Peyer's patch (tissue), 4 donors: ENCODE measurements around the gene NUP214. TPM values are rescaled to one million over a fixed set of nuclear protein-coding genes. Genes with fewer than 3 reads are reported as not detected.

Experiments
- DNase-seq, 3 donors: peaks; one replicate each; pipeline ENCODE4 v3.0.0-alpha.2; 2017 to 2019
- H3K27ac ChIP-seq, 4 donors: fragments of 200-600 bp; sonication (generic); one replicate each; pipeline ENCODE4 v1.5.1; 2016 to 2019
- H3K27me3 ChIP-seq, 2 donors: fragments of 200-600 bp; sonication (generic); one replicate each; pipeline ENCODE4 v1.5.1; 2019
- H3K36me3 ChIP-seq, 3 donors: fragments of 200-600 bp; sonication (generic); one replicate each; pipeline ENCODE4 v1.5.1; 2016 to 2019
- H3K4me1 ChIP-seq, 4 donors: fragments of 200-600 bp; sonication (generic); one replicate each; pipeline ENCODE4 v1.5.1; 2016 to 2019
- H3K4me3 ChIP-seq, 4 donors: fragments of 200-600 bp; sonication (generic); 1 replicate in 3 of 4; 2 replicates in 1 of 4; pipeline ENCODE4 v1.5.1; 2016 to 2019; ENCODE audit warnings: mild to moderate bottlenecking in 1 of 4
- H3K9me3 ChIP-seq, 4 donors: fragments of 200-600 bp; sonication (generic); one replicate each; pipeline ENCODE4 v1.5.1; 2016 to 2019; ENCODE audit warnings: mild to moderate bottlenecking in 1 of 4
- POLR2A ChIP-seq, 2 donors: fragments of 450-650 bp; IDR thresholded peaks; one replicate each; pipeline ENCODE4 v1.5.1; 2017; ENCODE audit warnings: antibody characterized with exemption in 2 of 2, mild to moderate bottlenecking in 2 of 2, moderate library complexity in 2 of 2
- total RNA-seq, 4 donors: library from RNA; depleted of rRNA; stranded (reverse); fragments of >200 nt; gene quantifications; one replicate each; pipeline ENCODE4 v1.1.0, GENCODE V29; 2016
- TF ChIP-seq, protein P1 (sequence below), 6 experiments: fragments of 450-650 bp in 4 of 6; fragments of 200-600 bp in 2 of 6; sonication (generic) in 1 of 6; IDR thresholded peaks; one replicate each; pipeline ENCODE4 v1.5.1; 2017 to 2019; ENCODE audit warnings: antibody characterized with exemption in 6 of 6, mild to moderate bottlenecking in 3 of 6, moderate library complexity in 1 of 6

NUP214 gene
- total RNA-seq, 4 donors from 2014 or later: 48.2 to 159 (median 88.2) TPM

DNA sequence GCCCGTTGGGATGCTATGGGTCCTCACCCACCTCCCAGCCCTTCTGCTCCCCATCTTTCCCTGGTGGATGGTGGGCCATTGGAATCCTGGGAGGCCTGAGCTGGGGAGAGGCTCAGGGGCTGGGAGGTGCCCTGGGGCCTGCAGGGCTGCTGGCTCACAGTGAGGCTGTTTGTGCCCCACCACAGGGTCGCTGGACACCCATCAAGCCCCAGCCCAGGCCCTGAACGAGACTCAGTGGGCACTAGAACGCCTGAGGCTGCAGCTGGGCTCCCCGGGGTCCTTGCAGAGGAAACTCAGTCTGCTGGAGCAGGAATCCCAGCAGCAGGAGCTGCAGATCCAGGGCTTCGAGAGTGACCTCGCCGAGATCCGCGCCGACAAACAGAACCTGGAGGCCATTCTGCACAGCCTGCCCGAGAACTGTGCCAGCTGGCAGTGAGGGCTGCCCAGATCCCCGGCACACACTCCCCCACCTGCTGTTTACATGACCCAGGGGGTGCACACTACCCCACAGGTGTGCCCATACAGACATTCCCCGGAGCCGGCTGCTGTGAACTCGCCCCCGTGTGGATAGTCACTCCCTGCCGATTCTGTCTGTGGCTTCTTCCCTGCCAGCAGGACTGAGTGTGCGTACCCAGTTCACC lies 33.9 kb upstream of the NUP214 start:
- DNase-seq: no peak
- TF ChIP-seq POLR2A (IDR thresholded peaks at IDR 0.05): no peak
- TF ChIP-seq, protein P1, sequence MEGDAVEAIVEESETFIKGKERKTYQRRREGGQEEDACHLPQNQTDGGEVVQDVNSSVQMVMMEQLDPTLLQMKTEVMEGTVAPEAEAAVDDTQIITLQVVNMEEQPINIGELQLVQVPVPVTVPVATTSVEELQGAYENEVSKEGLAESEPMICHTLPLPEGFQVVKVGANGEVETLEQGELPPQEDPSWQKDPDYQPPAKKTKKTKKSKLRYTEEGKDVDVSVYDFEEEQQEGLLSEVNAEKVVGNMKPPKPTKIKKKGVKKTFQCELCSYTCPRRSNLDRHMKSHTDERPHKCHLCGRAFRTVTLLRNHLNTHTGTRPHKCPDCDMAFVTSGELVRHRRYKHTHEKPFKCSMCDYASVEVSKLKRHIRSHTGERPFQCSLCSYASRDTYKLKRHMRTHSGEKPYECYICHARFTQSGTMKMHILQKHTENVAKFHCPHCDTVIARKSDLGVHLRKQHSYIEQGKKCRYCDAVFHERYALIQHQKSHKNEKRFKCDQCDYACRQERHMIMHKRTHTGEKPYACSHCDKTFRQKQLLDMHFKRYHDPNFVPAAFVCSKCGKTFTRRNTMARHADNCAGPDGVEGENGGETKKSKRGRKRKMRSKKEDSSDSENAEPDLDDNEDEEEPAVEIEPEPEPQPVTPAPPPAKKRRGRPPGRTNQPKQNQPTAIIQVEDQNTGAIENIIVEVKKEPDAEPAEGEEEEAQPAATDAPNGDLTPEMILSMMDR (IDR thresholded peaks at IDR 0.05): no peak
- Histone ChIP-seq H3K9me3 (no peaks in the 10 kb centered on the region), H3K4me3 (no peak overlapping the region), H3K27ac (no peak overlapping the region), H3K27me3 (peaks cover 0 to 12% of the 10 kb centered on the region in 2 donors), H3K4me1 (peaks cover 0 to 9% (median 3%) of the 10 kb centered on the region in 4 donors), H3K36me3 (no peaks in the 10 kb centered on the region)

DNA sequence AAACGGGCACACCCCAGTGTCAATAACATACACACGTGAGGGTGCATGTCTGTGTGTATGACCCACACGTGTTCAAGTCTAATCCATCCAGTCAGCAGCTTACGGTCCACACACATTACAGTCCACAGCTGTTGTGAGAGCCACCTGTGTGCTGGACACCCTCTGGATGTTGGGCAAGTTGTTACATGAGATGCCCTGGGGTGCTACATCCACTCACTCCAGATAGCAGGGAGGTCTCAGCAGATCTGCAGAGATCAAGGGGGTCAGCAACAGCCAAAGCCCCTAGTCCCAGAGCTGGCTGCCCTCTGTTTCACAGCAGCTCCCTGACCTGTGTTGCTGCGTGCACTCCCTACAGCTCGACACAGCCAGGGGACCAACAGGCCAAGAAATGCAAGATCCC lies 33.4 kb upstream of the NUP214 start:
- Histone ChIP-seq H3K9me3 (no peaks in the 10 kb centered on the region), H3K4me3 (no peak overlapping the region), H3K4me1 (peaks cover 0 to 13% (median 5%) of the 10 kb centered on the region in 4 donors), H3K27me3 (peaks cover 0 to 18% of the 10 kb centered on the region in 2 donors), H3K27ac (no peak overlapping the region), H3K36me3 (no peaks in the 10 kb centered on the region)
- TF ChIP-seq, protein P1 (IDR thresholded peaks at IDR 0.05): no peak
- no peak for TF ChIP-seq POLR2A (IDR thresholded peaks at IDR 0.05)
- no peak for DNase-seq

DNA sequence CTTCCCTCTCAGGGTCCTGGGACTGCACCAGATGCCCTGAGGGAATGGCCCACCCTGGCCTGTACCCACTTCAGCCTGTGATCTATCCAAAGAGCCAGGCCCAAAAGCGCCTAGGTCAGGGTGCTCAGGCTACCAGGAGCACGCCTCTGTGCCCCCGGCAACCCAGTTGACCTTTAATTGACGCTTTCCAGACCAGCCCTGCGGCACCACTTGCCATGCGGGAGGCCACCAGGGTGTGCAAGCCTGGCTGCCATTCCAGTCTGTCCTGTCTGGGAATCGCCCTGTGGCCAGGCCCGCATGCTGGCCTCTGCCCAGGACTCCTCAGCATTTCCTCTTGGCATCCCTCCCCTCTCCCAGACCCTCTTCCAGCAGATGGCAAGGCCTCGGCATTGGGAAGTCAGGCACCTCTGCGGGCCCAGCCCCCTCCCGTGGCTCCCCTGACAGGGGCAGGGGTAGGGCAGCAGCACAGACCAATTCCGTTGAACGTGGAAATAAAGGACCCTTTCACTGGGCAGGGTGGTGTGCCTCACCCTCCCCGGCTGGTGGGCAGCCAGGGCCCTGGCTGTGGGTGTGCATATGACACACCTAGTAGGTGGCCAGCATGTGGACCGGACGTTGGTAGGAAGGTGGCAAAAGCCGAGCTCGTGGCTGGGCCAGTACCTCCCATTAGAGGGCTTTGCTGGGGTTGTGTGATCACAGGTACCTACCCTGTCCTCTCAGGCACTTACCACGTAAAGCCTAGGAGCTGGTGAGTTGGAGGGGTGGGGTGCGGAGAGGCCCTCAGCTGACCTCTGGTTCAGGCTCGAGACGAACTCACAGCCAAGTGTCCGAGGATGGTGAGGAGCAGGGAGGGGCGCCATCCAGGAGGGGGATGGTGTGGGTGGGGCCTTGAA lies 32.6 kb upstream of the NUP214 start:
- Histone ChIP-seq H3K4me3 (no peak overlapping the region), H3K4me1 (peaks cover 0 to 13% (median 5%) of the 10 kb centered on the region in 4 donors), H3K9me3 (no peaks in the 10 kb centered on the region), H3K36me3 (no peaks in the 10 kb centered on the region), H3K27me3 (peaks cover 0 to 21% of the 10 kb centered on the region in 2 donors), H3K27ac (no peak overlapping the region)
- no peak for TF ChIP-seq POLR2A (IDR thresholded peaks at IDR 0.05)
- TF ChIP-seq, protein P1 (IDR thresholded peaks at IDR 0.05): no peak
- no peak for DNase-seq

DNA sequence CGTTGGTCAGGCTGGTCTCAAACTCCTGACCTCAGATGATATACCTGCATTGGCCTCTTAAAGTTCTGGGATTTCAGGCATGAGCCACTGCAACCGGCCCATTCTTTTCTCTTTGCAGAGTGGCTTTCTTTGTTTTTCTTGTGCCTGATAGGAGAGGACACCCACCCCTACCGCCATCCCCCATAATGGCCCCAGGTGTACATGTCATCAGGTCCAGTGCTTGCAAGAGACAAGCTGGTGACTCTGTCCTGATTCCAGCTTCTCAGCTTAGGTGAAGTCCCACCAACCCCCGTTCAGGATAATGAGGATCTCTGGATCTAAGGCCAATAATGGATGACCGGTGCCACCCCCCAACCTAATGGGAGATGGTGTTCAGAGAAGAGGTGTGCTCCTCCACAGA lies 31.4 kb upstream of the NUP214 start:
- Histone ChIP-seq H3K9me3 (no peaks in the 10 kb centered on the region), H3K4me1 (peaks cover 0 to 13% (median 5%) of the 10 kb centered on the region in 4 donors), H3K4me3 (no peak overlapping the region), H3K27me3 (peaks cover 0 to 21% of the 10 kb centered on the region in 2 donors), H3K27ac (no peak overlapping the region), H3K36me3 (no peaks in the 10 kb centered on the region)
- no peak for DNase-seq
- no peak for TF ChIP-seq POLR2A (IDR thresholded peaks at IDR 0.05)
- TF ChIP-seq, protein P1 (IDR thresholded peaks at IDR 0.05): no peak

DNA sequence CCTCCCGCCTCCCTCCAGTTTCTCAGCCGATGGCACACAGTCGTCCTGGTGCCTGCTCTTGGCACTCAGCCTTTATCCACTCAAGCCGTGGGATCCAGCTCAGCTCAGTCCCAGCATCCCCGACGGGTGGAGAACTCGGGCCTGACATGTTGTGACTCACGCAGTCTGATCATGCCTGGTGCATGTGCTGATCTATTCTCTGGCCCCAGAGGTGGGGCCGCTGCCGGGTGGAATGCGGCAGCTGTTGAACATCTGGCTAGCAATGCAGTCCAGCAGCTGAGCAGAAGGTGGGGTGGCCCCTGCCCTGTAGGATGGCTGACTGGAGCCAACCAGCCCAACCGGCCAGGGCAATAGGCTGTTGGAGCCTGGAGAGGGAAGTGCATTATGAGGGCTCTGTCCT lies 30.8 kb upstream of the NUP214 start:
- Histone ChIP-seq H3K9me3 (no peaks in the 10 kb centered on the region), H3K27ac (no peak overlapping the region), H3K4me3 (no peak overlapping the region), H3K27me3 (peaks cover 0 to 21% of the 10 kb centered on the region in 2 donors), H3K4me1 (peaks cover 0 to 13% (median 5%) of the 10 kb centered on the region in 4 donors), H3K36me3 (no peaks in the 10 kb centered on the region)
- no peak for TF ChIP-seq POLR2A (IDR thresholded peaks at IDR 0.05)
- TF ChIP-seq, protein P1 (IDR thresholded peaks at IDR 0.05): no peak
- DNase-seq: no peak
